Pancreas (tissue), 10 donors: Measurements from ENCODE around the gene UBA1. TPM values are rescaled to one million over a fixed set of nuclear protein-coding genes. Genes with fewer than 3 reads are reported as not detected.

Experiments used
- ATAC-seq, 4 donors: fragments of 200-7000 bp; cut with Tn5 transposase; one replicate each; pipeline versions ENCODE4 v1.8.0 to v1.9.1; 2020; ENCODE audit warnings: mild to moderate bottlenecking in 4 of 4, moderate library complexity in 4 of 4
- DNase-seq, 6 donors: peaks; one replicate each; pipeline ENCODE4 v3.0.0-alpha.2; 2020
- FAIRE-seq: peaks from 2 replicates; lab custom pipeline; 2012; peaks lifted over from hg19 to GRCh38; lab: Jason Lieb, UNC
- H3K27ac ChIP-seq, 4 donors: fragments of 200-600 bp; sonication (generic); 1 replicate in 3 of 4; 2 replicates in 1 of 4; pipeline versions ENCODE4 v1.5.0 to v1.8.0; 2020
- H3K27me3 ChIP-seq, 4 donors: fragments of 200-600 bp; one replicate each; pipeline ENCODE4 v1.8.0; 2021
- H3K36me3 ChIP-seq, 3 donors: fragments of 200-600 bp; sonication (generic) in 1 of 3; one replicate each; pipeline versions ENCODE4 v1.5.0 to v1.8.0; 2020 to 2021
- H3K4me1 ChIP-seq, 3 donors: fragments of 200-600 bp; one replicate each; pipeline ENCODE4 v1.8.0; 2021
- H3K4me3 ChIP-seq, 4 donors: fragments of 200-600 bp; sonication (generic) in 2 of 4; one replicate each; pipeline versions ENCODE4 v1.5.0 to v1.8.0; 2020 to 2021
- H3K9me3 ChIP-seq, 4 donors: fragments of 200-600 bp; one replicate each; pipeline ENCODE4 v1.8.0; 2021
- WGBS, 2 donors: extraction: QIAGEN DNeasy Blood & Tissue Kit; methylation state at CpG; one replicate each; pipeline ENCODE4 v1.1.7; 2013; 5-methylcytosine and 5-hydroxymethylcytosine counted together
- intact Hi-C, 3 donors: fragments of 100-400 bp; cut with DNase I; formaldehyde crosslinking; loops; one replicate each; pipeline versions ENCODE4 v1.11.1 to v1.14.2; 2022
- polyA plus RNA-seq, 2 donors: library from polyadenylated mRNA; stranded (reverse); fragments of 200-250 nt; gene quantifications; one replicate each; pipeline ENCODE4 v1.2.3, GENCODE V29; 2013
- total RNA-seq, 6 donors: library from RNA; stranded (reverse); fragmentation: NEBNext Ultra II Directional in 4 of 6; extraction: Animal tissue kit (Norgen Biotek cat#: 25700) in 4 of 6; gene quantifications; one replicate each; pipeline versions ENCODE4 v1.2.1 to v1.2.4, GENCODE V29; 2021 to 2023
- TF ChIP-seq, protein P1 (sequence below), 4 donors: fragments of 200-600 bp; sonication (generic) in 3 of 4; IDR thresholded peaks; one replicate each; pipeline versions ENCODE4 v1.5.0 to v1.8.0; 2021; ENCODE audit warnings: antibody characterized with exemption in 4 of 4
- donor health status: healthy with polysubstance abuse.
- donor health status: DM: no; HTN: no; CAD: no; lungs with moderate emphysema.
- donor health status: DM: no; HTN: no; CAD: no.
- donor health status: control.
- donor health status: control.
- donor health status: Bipolar disorder and iron deficiency.
- donor health status: DM: yes; HTN: yes; CAD: no.
- donor health status: DM: no; HTN: no; CAD: no.
- donor health status: DM: no; HTN: no; CAD: no.
- donor health status: DM: yes; HTN: yes; CAD: no.

Gene UBA1
- total and polyA plus RNA-seq, 8 donors = 49.0 to 117 (median 64.3) TPM

GRCh38 chrX:47235691-47236103, 42.1 kb downstream of the UBA1 start:
- H3K4me1 ChIP-seq = no peaks in the 10 kb centered on the region
- 75 to 80% methylated on average over 4 of the region's 4 CpGs for WGBS, 2 donors
- no peak for ATAC-seq
- DNase-seq = no peak
- no peak overlapping the region for H3K4me3 ChIP-seq
- H3K36me3 ChIP-seq = no peaks in the 10 kb centered on the region
- no peak overlapping the region for H3K27ac ChIP-seq
- TF ChIP-seq, protein P1, sequence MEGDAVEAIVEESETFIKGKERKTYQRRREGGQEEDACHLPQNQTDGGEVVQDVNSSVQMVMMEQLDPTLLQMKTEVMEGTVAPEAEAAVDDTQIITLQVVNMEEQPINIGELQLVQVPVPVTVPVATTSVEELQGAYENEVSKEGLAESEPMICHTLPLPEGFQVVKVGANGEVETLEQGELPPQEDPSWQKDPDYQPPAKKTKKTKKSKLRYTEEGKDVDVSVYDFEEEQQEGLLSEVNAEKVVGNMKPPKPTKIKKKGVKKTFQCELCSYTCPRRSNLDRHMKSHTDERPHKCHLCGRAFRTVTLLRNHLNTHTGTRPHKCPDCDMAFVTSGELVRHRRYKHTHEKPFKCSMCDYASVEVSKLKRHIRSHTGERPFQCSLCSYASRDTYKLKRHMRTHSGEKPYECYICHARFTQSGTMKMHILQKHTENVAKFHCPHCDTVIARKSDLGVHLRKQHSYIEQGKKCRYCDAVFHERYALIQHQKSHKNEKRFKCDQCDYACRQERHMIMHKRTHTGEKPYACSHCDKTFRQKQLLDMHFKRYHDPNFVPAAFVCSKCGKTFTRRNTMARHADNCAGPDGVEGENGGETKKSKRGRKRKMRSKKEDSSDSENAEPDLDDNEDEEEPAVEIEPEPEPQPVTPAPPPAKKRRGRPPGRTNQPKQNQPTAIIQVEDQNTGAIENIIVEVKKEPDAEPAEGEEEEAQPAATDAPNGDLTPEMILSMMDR (IDR thresholded peaks at IDR 0.05) = no peak
- H3K27me3 ChIP-seq = peaks cover 0 to 10% (median 0%) of the 10 kb centered on the region in 4 donors
- H3K9me3 ChIP-seq = no peaks in the 10 kb centered on the region
- intact Hi-C loops = no loop called here
- no peak for FAIRE-seq

DNA sequence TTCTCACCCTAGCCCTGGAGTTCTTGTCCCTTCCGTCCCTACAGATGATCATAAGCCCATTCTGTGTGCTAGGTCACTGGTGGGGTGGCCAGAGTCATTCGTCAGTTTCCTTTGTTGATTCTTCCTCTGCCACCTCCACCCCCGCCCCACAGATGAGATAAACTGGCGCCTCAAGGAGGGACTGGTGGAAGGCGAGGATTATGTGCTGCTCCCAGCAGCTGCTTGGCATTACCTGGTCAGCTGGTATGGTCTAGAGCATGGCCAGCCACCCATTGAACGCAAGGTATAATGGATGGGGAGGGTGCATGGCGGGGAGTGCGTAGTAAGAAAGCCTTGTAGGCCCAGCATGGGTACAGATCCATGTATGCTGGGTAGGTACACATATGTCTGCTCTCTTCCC, 45.6 kb downstream of the UBA1 start:
- no peaks in the 10 kb centered on the region for H3K9me3 ChIP-seq
- no peak for FAIRE-seq
- intact Hi-C loops = no loop called here
- no peaks in the 10 kb centered on the region for H3K4me1 ChIP-seq
- peaks cover 0 to 6% (median 0%) of the 10 kb centered on the region in 4 donors for H3K27me3 ChIP-seq
- no peak for DNase-seq
- no peak overlapping the region for H3K4me3 ChIP-seq
- no peak for ATAC-seq
- TF ChIP-seq, protein P1 (IDR thresholded peaks at IDR 0.05) = no peak
- no peaks in the 10 kb centered on the region for H3K36me3 ChIP-seq
- WGBS, 2 donors = 85% methylated on average over 8 of the region's 8 CpGs
- no peak overlapping the region for H3K27ac ChIP-seq

DNA sequence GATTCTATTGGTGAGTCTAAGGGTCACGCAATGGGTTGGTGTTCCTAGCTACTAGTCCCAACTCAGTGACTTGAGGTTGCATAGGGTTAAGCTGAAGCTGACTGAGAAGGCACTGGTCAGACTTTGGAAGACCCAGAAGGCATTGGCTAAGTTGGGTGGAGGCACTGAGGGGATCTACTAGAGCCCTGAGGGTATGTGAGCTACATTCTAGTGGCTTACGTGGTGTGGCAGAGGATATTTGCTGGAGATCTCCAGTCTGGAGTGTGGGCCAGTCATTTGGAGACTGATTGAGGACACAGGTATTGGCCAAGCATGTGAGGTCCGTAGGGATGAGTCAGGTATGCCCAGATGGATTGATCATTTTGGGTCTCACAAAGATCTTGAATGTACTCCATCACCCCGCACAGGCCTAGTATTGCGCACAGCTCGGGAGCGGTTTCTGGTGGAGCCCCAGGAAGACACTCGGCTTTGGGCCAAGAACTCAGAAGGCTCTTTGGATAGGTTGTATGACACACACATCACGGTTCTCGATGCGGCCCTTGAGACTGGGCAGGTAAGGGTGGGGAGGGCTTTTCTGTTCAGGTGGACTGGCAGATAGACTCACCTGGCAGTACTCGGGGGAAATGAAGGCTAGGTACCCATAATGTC, 46.4 kb downstream of the UBA1 start:
- FAIRE-seq (no peak), ATAC-seq (no peak), DNase-seq (no peak)
- Histone ChIP-seq H3K36me3 (no peaks in the 10 kb centered on the region), H3K27me3 (no peaks in the 10 kb centered on the region), H3K4me3 (no peak overlapping the region), H3K27ac (no peak overlapping the region), H3K9me3 (no peaks in the 10 kb centered on the region), H3K4me1 (no peaks in the 10 kb centered on the region)
- 93 to 96% methylated on average over 12 of the region's 12 CpGs for WGBS, 2 donors
- intact Hi-C loops = no loop called here
- TF ChIP-seq, protein P1 (IDR thresholded peaks at IDR 0.05) = no peak

DNA sequence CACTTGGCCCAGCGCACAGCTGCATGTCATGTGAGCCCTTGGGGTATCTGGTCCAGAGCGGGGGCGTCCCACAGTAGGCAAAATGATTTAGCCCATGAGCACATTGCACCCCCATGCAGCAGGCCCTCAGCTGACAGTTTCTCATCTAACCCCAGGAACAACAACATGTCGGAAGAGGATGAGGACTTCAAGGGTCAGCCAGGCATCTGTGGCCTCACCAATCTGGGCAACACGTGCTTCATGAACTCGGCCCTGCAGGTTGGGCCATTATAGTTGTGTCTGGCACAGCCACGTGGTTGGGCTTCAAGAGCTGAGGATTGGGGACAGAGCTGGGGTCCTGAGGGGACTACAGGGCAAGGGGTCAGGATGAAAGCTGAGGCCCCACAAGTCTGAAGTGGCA, 47.0 kb downstream of the UBA1 start:
- Histone ChIP-seq H3K36me3 (no peaks in the 10 kb centered on the region), H3K4me1 (no peaks in the 10 kb centered on the region), H3K27ac (no peak overlapping the region), H3K4me3 (no peak overlapping the region), H3K27me3 (no peaks in the 10 kb centered on the region), H3K9me3 (no peaks in the 10 kb centered on the region)
- TF ChIP-seq, protein P1 (IDR thresholded peaks at IDR 0.05) = no peak
- DNase-seq (no peak), ATAC-seq (no peak), FAIRE-seq (no peak)
- 82 to 88% methylated on average over 7 of the region's 7 CpGs for WGBS, 2 donors
- intact Hi-C loops = no loop called here

GRCh38 chrX:47241201-47242011, 47.8 kb downstream of the UBA1 start:
- no peak for FAIRE-seq
- H3K4me1 ChIP-seq = no peaks in the 10 kb centered on the region
- intact Hi-C loops = no loop called here
- H3K27ac ChIP-seq = no peak overlapping the region
- WGBS, 2 donors = 92 to 95% methylated on average over 18 of the region's 18 CpGs
- H3K4me3 ChIP-seq = no peak overlapping the region
- no peak for ATAC-seq
- TF ChIP-seq, protein P1 (IDR thresholded peaks at IDR 0.05) = no peak
- no peak for DNase-seq
- no peaks in the 10 kb centered on the region for H3K36me3 ChIP-seq
- no peaks in the 10 kb centered on the region for H3K9me3 ChIP-seq
- no peaks in the 10 kb centered on the region for H3K27me3 ChIP-seq
